Retinal pigment epithelial cell (primary cell): ENCODE data around the gene NRGN.
A peak's percentile ranks its signal among the peaks of the same experiment; 100 is the strongest.

Experiments
- DNase-seq: peaks from one replicate; pipeline ENCODE4 v3.0.0-alpha.2; 2010; ENCODE audit warnings: low read depth
- H3K4me3 ChIP-seq: 2 replicates; pipeline ENCODE4 v1.5.1; 2011; ENCODE audit warnings: mild to moderate bottlenecking, low read length, control low read depth, moderate library complexity
- CTCF ChIP-seq: conservative IDR thresholded peaks from 2 replicates; pipeline ENCODE4 v1.5.1; 2011; ENCODE audit warnings: low read depth, low read length, control low read depth, inconsistent platforms

NRGN gene

DNA sequence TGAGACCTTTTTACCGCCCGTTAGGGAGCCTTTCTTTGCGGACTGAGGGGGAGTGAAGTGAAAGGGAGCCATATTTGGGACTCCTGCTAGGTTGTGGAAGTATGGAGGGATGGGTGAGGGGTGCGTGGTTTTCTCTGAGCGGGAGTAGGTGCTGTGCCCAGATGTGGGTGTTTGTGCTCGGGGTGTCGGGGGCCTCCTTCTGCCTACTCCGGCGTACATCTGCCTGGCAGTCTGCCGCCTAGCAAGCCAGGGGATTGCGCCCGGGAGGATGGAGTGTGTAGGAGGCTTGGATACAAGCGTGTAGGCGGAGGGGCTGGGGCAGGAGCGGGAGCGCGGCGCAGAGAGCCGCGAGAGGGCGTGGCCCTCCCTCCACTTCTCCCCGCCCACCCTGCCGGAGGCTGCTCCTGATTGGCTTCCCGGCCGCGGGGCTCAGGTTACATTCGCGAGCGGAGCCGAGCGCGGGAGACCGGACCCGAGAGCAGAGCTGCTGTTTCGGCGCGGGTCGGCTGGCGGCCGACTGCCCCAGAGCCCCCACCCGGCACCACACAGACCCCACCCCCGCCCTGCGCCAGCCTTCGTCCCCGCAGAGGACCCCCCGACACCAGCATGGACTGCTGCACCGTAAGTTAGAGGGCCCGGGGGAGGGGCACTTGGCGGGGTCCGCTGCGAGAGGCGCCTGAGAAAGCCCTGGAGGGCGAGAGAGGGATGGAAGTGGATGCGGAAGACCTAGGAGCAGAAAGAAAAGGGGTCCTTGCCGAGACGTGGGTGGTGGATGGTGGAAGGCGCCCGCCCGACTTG, at the start of gene NRGN:
NRGN (plus strand) TSS at position 464 of the 798 bp plus-strand sequence; CDS start at position 607, 143 bp downstream.
- no peak for TF ChIP-seq CTCF
- peak; percentile 52 for DNase-seq
- peak within 1 kb of the TSS; percentile 53 for H3K4me3 ChIP-seq

DNA sequence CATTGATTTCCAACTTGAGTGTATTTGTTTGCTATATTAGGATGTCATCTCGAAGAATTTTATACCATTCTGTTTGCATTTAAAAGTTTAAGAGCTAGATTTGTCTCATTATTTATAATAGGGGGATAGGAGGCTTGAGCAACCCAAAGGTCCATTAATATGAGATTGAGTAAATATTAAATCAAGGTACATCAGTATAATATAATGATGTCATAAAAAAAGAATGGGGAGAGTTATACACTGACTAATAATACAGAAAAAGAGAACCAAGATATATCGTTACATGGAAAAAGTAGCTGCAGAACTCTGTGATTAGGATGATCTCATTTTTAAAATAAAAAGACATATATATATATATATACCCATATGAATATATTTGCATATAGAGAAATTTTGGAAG, 46.6 kb upstream of the NRGN start:
- no peak overlapping the region for H3K4me3 ChIP-seq
- no peak for TF ChIP-seq CTCF
- no peak for DNase-seq

- DNase-seq = no peak
- H3K4me3 ChIP-seq = no peak overlapping the region
- no peak for TF ChIP-seq CTCF
Observed at GRCh38 chr11:124699547-124699946, 40.2 kb upstream of the NRGN start.

DNA sequence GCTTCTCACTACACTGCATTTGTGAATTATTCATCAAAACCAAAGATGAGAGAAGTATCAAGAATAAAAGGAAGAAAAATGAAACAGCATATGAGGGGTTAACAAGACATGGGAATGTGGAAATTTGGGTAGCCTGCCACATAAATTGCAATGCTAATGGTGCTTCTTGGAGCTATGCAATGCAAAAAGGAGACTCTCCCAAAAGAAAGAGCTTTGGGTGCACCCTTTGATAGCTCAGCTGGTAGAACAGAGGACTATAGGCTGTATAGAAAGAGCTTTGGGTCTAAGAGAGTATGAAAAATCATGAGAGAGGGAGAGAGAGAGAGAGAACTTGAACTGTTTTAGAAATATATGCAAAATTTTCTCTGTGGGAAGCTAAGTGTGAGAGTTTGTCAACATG, 39.7 kb upstream of the NRGN start:
- no peak for TF ChIP-seq CTCF
- no peak for DNase-seq
- H3K4me3 ChIP-seq = no peak overlapping the region

GRCh38 chr11:124707829-124708228, 31.9 kb upstream of the NRGN start:
- TF ChIP-seq CTCF = no peak
- DNase-seq = no peak
- H3K4me3 ChIP-seq = no peak overlapping the region

DNA sequence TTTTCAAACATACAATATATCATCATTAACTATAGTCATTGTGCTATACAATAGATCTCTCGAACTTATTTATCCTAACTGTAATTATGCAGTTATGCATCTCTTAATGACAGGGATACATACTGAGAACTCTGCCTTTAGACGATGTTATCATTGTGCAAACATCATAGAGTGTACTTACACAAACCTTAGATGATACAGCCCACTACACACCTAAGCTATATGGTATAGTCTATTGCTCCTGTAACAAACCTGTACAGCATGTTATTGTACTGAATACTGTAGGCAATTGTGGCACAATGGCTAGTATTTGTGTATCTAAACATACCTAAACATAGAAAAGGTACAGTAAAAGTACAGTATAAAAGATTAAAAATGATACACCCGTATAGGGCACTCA, 27.4 kb upstream of the NRGN start:
- no peak for DNase-seq
- H3K4me3 ChIP-seq = no peak overlapping the region
- TF ChIP-seq CTCF = no peak

DNA sequence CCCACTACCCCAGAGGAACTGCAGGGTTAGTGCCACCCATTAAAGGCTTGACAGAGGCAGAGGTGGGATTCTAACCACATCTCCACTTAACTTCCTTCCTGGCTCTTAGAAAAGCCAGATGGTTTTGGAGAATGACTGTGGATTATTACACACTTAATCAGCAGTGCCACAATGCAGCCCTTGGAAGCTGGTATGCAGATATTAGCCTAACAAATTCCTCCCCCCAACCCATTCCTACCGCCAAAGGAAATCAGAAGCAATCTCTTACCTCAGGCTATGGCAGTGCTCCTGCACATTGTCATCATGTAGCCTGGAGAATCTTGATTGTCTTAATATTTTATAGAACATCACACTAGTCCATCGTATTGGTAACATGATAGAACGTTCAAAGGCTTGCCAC, 23.2 kb upstream of the NRGN start:
- no peak for TF ChIP-seq CTCF
- no peak for DNase-seq
- no peak overlapping the region for H3K4me3 ChIP-seq
